Activated CD4-positive, alpha-beta T cell treated with anti-CD3 and anti-CD28 coated beads, Interleukin-2, amount 50 U/mL, for 24 hours (primary cell): ENCODE measurements around the gene KIAA1217.
"Not testable (repeated sequence)": the region's sequence is repeated elsewhere in the genome, so short reads cannot be mapped to it uniquely, and the experiment has no call there.

Experiments
- DNase-seq, 2 donors: peaks; one replicate each; pipeline ENCODE4 v3.0.0-alpha.2; 2020; ENCODE audit warnings: low read depth in 1 of 2, low spot score in 1 of 2

Gene KIAA1217

DNA sequence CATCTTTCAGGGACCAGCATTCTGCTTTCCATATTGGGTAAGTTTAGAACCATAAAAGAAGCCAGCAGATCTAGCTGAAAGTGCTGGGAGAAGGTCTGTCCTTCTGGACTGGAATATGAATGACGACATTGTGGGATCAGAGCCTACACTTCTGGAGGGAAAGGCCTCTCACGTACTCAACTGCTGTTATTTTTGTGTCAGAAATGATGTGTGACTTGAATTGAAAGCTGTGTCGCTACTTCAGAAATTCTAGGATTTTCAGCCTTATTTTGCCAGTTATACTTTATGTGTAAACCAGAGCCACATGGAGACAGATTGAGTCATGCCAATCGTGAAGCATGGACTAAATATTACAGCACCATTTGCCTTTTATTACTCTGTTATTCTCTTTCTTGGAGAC lies 231.0 kb downstream of the KIAA1217 start:
- no peak for DNase-seq

DNA sequence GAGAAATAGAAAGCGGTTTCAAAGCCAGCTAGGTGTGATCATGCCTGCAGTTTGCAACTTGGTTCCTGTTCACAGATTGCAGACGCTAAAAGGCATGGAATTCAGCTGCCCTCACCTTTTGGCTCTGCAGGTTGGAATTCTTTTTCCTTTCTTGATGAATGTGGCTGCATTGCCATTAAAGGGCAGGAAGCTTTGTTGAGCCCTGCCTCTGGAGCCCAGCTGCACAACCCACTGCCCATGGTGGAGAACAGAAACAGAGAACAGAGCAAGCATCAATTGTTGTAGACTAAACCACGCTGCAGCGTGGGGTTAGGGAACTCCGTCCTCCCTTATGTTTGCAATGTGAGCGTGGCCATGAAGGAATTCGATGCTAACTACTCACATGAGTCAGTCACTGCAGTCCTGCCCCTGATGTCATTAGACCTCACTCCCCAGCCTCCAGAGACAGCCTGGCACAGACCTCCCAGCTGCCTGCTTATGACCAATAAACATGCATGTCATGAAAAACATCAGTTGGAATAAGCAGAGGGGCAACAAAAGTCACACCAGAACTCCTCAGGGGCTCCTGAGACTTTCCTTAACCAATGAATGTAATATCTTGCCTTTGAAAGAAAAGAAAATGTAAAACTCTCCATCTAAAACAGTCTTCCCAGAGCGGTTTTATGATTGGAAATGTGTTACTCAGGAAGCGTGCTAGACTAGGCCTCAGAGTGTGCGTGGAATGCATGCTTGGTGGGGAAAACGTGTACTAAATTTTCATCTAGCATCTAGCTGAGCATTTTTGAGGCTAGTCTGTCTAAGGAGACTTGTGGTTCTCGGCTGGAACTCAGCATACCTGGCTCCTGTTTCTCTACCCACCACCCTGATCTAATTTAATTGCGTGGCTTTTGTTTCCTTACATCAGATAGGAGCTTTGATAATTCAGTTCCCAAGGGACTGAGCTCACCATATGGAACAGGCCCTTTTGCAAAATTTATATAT lies 232.2 kb downstream of the KIAA1217 start:
- no peak for DNase-seq

DNA sequence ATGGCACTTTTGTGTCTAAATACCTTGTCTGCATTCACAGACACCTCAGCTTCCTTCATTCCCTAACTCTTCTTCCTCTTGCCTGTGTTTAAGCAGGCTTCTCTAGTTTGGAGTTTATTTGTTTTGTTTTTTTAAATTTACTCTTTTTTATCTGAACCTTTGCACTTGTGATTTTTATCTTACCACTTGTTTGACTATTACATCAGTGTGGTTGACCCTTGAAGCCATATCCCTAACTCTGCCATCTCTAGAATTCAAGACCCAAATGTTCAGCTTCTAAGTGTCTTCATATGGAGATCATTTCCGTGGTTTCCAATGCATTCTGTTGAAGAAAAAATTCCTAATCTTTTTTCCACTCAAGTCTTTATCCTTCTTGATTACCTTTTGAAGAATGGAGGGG lies 233.3 kb downstream of the KIAA1217 start:
- DNase-seq: no peak

DNA sequence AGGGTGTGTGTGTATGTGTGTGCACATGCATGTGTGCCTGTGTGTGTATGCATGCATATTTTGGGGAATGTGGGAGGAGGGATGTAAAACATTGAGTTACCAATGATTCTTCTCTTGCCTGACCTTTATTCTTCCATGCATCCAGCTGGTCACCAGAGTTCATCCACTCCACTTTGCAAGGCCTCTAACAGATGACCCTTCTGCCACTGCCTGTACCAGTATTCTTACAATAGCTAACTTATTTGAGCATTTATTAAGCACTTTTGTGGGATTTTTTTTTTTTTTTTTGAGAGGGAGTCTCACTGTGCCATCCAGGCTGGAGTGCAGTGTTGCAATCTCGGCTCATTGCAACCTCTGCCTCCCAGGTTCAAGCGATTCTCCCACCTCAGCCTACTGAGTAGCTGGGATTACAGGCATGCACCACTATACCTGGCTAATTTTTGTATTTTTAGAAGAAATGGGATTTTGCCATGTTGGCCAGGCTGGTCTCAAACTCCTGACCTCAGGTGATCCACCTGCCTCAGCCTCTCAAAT lies 233.8 kb downstream of the KIAA1217 start:
- DNase-seq: not testable (repeated sequence)

DNA sequence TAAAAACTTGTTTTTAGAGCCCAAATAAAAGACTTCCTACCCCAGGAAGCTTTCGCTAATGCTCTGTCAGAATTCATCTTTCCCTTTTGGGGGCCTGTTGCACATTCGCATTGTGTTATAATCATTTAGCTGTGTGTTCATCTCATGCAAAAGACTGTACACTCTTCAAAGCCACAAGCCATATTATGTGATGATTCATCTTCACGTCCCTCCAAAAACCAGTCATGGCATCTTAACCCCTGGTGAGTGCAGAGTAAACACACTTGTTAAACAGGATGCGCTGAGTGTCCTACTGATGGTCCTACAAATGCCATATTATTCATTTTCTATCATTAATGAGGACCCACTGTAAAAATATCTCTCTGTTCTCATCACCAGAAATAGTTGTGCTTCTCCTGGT lies 235.4 kb downstream of the KIAA1217 start:
- DNase-seq: no peak

DNA sequence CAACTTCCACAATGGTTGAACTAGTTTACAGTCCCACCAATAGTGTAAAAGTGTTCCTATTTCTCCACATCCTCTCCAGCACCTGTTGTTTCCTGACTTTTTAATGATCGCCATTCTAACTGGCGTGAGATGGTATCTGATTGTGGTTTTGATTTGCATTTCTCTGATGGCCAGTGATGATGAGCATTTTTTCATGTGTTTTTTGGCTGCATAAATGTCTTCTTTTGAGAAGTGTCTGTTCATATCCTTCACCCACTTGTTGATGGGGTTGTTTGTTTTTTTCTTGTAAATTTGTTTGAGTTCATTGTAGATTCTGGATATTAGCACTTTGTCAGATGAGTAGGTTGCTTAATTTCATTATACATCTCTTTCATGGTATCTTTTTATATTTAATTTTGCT lies 237.0 kb downstream of the KIAA1217 start:
- DNase-seq: not testable (repeated sequence)

DNA sequence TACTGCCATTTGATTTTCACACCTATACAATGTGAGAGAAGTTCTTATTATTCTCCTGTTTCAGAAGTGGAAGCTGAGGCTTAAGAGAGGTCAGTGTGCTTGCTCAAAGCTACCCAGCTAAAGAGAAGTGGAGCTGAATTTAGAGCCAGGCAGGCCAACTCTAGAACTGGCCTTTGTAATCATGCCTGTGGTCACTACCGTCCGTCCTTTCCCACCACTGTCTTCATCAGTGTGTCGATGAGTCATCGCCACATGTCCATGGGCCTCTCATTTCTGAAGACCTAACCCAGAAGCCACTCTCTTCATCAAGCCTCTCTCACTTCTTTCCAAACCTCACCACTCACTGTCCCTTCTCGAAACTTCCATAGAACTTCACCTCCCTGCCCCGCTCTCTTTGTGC lies 237.8 kb downstream of the KIAA1217 start:
- DNase-seq: no peak

DNA sequence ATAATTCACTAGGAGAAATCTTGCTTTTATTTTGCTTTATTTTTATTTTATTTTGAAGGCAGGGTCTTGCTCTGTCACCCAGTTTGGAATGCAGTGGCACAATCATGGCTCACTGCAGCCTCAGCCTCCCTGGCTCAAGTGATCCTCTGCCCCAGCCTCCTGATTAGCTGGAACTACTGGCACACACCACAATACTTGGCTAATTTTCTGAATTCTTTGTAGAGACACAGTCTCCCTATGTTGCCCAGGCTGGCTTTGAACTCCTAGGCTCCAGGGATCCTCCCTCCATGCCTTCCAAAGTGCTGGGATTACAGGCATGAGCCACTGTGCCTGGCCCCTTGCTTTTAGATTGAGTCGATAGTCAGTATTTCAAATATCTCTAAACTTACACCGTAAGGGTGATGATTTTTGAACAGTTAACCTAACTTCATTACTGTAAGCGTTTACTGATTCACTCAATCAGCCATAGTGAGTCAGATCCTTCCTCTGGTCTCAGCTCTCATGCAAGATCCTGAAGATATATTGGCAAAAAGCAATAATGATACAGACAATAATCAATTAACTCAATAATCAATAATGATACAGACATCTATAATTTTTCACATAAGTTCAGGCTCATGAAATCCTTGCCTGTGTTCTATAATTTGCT lies 239.5 kb downstream of the KIAA1217 start:
- no peak for DNase-seq

DNA sequence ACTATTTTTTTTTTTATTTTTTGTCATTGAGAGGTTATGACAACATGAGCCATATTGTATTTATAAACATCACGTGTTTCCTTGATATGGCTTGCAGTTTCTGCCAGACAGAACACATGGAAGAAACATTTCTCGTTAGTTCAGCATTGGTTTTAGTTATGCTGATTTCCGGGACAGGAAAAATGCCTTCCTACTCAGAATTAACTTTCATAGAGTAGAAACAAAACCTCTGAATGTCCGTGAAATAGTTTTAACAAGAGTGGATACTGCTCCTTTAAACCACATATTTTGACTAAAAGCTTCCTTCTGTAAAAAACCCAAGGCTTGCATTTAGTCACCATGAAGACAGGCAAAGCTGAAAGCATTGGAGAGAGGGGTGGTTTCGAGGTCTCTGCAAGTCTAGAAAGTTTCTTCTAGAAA lies 240.4 kb downstream of the KIAA1217 start:
- no peak for DNase-seq

DNA sequence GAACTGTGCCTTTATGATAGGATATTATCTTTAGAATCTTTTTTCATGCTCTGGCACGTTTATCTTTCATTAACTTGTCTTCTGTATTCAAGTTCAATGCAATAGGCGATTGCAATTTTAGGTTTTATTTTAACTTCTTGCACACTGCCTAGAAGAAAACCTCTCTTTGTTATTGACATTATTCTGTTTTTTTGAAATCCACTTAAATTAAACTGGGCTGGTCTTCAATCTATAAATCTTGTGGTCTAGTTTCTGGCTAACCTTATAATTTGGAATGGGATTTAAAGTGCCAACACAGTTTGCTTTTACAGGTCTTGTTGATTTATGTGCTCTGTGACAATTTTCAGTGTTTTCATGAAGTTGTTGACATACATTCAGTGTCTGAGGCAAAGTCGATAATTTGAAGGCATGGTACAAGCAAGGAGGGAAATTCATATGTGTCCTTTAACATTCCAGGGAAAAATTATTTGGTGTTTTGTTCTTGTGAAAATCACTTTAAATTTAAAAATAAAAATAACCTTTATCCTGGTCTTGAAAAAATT lies 240.9 kb downstream of the KIAA1217 start:
- DNase-seq: no peak

DNA sequence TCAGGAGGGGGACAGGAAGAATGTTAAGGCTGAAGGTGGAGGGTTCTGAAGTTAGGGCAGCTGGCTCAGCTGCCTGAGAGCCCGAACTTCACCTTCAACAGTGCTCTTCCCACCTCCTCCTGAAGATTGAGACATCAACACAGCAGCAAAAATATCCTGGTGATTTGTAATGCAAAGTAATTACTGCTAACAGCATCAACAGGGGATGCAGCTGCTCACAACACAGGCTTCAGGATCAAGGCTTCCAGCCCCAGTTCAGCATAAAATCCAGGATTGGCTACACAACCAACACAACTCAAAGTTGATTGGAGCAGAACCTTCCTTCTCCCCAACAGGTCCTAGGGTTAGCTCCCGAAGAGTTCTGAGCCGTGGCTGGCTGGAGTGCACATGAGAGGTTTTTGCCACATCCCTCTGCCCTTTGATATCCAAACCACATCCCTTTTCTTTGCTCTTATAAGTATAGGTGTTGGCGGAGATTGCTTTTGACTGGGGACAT lies 242.4 kb downstream of the KIAA1217 start:
- no peak for DNase-seq

DNA sequence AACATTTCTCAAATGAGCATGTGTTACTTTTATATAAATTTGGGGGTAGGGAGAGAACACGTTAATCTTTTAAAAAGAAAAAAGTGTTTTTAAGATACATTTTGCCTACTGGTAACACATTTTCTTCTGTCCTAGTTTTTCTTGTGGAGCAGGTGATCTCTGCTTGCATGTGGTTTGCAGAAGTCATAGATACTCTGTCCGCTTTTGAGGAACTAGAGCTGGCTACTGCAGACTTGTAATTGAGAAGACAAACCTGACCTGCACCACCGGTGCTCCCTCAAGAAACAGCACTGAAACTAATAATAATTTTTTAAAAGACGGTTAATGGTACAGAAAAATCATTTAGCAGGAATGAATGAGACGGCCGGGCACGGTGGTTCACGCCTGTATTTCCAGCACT lies 243.1 kb downstream of the KIAA1217 start:
- DNase-seq: no peak

DNA sequence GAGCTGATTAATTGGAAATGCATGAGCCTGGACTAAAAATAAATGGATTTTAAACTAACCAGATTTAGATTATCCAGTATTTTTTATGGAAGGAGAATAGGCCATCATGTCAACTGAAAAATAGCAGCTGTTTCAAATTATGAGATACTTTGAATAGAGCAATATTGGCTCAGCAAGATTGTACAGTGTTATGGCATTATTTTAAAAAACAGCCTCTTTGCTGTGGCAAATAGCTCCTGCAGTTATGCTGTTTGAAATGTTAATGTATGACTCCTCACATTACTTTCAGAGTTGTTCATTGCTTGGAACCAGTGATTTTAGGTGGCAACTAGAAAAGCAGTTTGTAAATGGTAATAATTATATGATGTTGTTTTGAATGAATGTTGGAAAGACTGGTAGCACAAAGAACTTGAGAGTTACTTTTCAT lies 244.5 kb downstream of the KIAA1217 start:
- no peak for DNase-seq

DNA sequence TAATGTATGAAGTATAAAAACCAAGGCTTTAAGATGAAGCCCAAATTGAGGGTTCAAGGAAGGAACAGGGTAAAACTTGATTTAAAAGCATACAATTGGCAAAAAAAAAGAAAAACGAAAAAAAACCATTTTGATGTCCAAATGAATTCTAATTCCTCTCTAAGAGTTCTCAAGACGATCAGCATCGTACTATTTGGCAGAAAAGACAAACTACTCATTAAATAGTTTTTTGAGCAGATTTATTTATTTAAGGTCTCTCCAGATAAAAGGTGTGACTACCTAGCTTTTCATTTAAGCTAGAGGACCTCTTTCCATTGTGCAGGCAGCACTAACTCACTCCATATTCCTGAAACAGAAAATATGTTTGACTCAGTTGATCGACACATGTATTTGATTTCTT lies 245.0 kb downstream of the KIAA1217 start:
- DNase-seq: no peak

DNA sequence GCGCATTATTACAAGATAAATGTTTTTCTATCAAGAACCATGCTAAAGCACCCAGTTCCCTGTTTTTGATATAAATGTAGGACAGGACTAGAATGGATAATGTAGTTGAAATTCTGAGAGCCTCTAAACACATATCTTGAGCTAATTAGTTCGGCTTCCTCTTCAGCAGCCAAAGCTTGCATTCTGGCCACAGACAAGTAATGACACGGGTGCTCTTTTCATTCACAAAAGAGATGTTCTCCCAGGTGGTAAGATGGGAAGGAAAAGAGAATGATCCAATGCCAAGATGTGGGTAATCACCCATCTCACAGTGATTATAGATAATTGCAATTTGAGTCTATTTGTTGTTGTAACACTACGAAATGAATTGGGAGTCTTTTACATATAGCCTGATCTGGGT lies 246.5 kb downstream of the KIAA1217 start:
- no peak for DNase-seq

DNA sequence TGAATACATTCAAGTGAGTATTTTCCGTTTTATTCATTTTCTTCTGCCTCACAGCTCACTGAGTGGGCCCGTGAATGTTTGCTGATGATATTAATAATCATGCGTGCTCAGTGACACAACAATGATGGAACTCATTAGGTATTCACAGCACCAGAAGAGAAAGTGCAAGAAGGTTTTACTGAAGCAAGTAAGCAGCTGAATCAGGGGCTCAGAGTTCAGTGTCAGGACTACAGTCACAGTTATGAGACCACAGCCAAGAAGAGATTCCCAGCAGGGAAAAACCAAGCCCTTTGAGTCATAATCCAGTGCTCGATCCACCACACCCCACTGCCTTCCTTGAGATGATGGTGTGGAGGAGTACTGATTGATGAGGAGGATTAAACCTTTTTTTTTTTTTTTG lies 247.4 kb downstream of the KIAA1217 start:
- DNase-seq: no peak

DNA sequence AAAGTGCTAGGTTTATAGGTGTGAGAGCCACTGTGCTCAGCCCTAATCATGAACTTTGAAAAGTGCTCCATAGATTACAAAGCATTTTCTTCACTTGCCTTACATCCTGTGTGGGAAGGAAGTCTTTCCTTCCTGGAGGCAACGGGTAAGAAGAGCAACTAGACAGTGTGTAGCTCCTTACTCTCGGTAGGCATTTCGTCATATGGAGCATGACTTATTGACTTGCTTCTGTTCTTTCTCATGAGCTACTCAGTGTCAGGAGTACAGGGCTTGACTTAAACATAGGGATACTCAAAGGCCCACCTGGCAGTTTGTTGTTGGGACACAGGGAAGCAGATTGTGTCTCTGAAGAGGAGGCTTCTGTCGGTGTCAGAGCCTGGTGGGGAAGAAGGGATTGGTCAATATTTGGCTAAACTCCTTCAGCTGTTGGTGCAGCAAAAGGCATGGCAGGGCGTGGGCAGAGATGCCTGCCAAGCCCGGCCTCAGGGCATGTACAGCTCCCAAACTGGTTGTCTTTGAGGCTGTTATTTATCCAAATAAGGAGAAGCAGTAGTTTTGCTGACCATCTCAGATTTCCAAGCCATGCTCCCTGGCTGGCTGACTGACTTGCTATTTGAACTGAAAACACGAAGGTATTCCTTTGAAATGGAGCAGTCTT lies 248.9 kb downstream of the KIAA1217 start:
- DNase-seq: no peak

DNA sequence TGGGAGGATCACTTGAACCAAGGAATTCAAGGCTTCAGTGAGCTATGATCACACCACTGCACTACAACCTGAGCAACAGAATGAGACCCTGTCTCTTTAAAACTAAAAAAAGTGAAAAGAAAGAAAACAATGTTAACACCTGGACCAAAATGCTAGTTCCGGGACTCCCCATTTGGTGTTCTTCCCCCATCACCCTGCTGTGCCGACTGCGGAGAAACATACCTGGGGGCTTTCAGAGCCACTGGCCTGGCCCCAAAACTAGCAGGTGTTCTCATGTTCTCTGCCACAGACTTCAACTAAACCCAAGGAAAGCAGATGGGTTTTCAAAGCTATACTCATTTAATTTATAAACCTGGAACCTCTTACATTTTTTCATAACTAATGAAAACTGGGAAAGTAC lies 250.9 kb downstream of the KIAA1217 start:
- no peak for DNase-seq

DNA sequence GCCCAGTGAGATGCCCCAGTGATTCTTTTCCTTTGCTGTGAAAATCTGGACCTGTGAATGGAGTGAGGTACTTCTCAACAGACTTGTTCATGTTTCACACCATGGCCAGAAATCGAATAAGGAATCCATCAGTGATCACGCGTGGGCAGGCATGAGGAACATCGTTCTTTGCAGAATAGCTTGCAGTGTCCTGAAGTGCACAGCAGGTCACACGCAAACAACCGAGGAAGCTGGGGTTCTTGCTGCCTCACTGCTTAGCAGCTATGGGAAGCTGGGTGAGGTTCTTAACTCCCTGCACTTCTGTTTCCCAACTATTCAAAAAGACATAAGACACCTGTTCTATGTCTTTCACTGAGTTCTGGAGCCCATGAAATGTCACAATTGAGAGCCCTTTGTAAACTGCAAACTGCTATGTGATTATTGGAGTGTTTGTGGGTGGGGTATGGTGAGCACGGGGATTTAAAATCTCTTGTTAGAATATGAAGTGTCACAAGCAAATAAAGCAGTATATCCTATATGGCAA lies 253.4 kb downstream of the KIAA1217 start:
- DNase-seq: no peak

DNA sequence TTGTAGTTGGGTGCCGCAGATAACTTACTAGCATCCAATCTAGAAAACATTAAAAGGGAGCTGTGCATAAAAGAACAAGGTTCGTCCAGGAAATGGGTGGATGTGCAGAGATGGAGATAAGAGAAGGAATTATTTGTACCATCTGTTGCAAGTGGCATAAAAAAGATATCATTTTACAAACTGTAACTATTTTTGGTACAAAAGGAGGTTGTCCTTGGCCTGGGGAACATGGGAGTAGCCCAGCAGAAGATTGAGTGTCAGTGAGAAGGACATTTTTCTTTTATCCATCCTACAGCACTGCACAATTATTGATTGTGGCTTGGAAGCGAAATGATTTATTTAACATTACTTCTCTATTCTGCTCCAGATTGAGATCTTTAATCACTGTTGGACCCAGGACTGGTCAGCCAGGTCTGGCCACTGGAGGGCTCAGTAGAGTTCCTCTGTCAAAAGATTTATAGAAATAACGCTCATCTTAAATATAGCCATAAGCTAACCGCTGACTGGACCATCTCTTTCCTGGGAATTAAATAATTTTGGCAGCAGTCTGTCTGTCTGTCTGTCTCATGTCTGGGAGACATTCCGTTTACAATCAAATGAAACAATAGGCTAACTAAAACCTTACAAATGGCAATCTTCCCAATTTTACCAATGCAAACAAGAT lies 254.1 kb downstream of the KIAA1217 start:
- no peak for DNase-seq
